H1 (cell line): ENCODE measurements around the gene CHRM1. TPM values are rescaled to one million over a fixed set of nuclear protein-coding genes. Genes with fewer than 3 reads are reported as not detected.

Source experiments
- CTCF ChIA-PET: fragments of 300-600 bp; sonication (Branson Sonifier 250); formaldehyde crosslinking; loops from one replicate; lab custom pipeline; 2021; ENCODE audit not compliant: partially characterized antibody; lab: Charles Lee
- POLR2A ChIA-PET: fragments of 300-600 bp; sonication (Branson Sonifier 250); formaldehyde crosslinking; loops from one replicate; lab custom pipeline; 2021; ENCODE audit warnings: inconsistent platforms; ENCODE audit not compliant: partially characterized antibody; lab: Charles Lee
- DNase-seq, 2 experiments: peaks; one replicate each; pipeline versions ENCODE4 v3.0.0 to v3.0.0-alpha.2; 2010 to 2022; ENCODE audit warnings: low spot score in 2 of 2, low read depth in 1 of 2, mixed read lengths in 1 of 2
- FAIRE-seq: peaks from 2 replicates; lab custom pipeline; 2011; peaks lifted over from hg19 to GRCh38; lab: Jason Lieb, UNC
- H2AFZ ChIP-seq: 2 replicates; pipeline ENCODE4 v1.8.1; 2012; ENCODE audit warnings: low read length, inconsistent platforms
- H2AK5ac ChIP-seq: 2 replicates; pipeline ENCODE4 v1.6.1; 2013; ENCODE audit warnings: low read depth, low read length
- H2BK120ac ChIP-seq: replicated peaks from 2 replicates; pipeline ENCODE3; 2013; ENCODE audit warnings: low read depth, low read length, inconsistent platforms
- H2BK12ac ChIP-seq: 2 replicates; pipeline ENCODE4 v1.6.1; 2013; ENCODE audit warnings: low read depth, low read length
- H2BK15ac ChIP-seq: 2 replicates; pipeline ENCODE4 v1.6.1; 2013; ENCODE audit warnings: low read length
- H2BK20ac ChIP-seq: 2 replicates; pipeline ENCODE4 v1.6.1; 2013; ENCODE audit warnings: low read length
- H2BK5ac ChIP-seq: 2 replicates; pipeline ENCODE4 v1.6.1; 2013; ENCODE audit warnings: low read depth, low read length
- H3K14ac ChIP-seq: 2 replicates; pipeline ENCODE4 v1.6.1; 2013; ENCODE audit warnings: inconsistent platforms; ENCODE audit not compliant: insufficient read length
- H3K18ac ChIP-seq: 2 replicates; pipeline ENCODE4 v1.6.1; 2013; ENCODE audit warnings: low read length; ENCODE audit errors: extremely low read depth
- H3K23ac ChIP-seq: 2 replicates; pipeline ENCODE4 v1.6.1; 2013; ENCODE audit warnings: inconsistent platforms; ENCODE audit not compliant: insufficient read length
- H3K23me2 ChIP-seq: 2 replicates; pipeline ENCODE4 v1.6.1; 2013; ENCODE audit warnings: low read depth, low read length
- H3K27ac ChIP-seq: 2 replicates; pipeline ENCODE4 v1.6.1; 2011; ENCODE audit warnings: low read depth, low read length, inconsistent platforms
- H3K27me3 ChIP-seq, 4 experiments: replicated peaks in 1 of 4; 1 replicate in 1 of 4; 2 replicates in 3 of 4; pipeline versions ENCODE4 v1.6.1 to v1.8.1; 2011 to 2013; ENCODE audit warnings: low read length in 3 of 4, mild to moderate bottlenecking in 3 of 4, inconsistent platforms in 2 of 4, mixed read lengths in 2 of 4, moderate library complexity in 1 of 4; ENCODE audit not compliant: control insufficient read depth in 3 of 4, insufficient read depth in 3 of 4; ENCODE audit errors: extremely low read depth in 1 of 4
- H3K36me3 ChIP-seq, 4 experiments: 2 replicates each; pipeline versions ENCODE4 v1.6.1 to v1.8.1; 2011 to 2013; ENCODE audit warnings: mild to moderate bottlenecking in 4 of 4, low read length in 3 of 4, moderate library complexity in 2 of 4, control low read depth in 1 of 4, inconsistent platforms in 1 of 4; ENCODE audit not compliant: insufficient read depth in 4 of 4, control insufficient read depth in 2 of 4
- H3K4ac ChIP-seq: replicated peaks from 2 replicates; pipeline ENCODE3; 2013; ENCODE audit warnings: low read length, low read depth, mixed read lengths, inconsistent platforms; ENCODE audit not compliant: insufficient read length
- H3K4me1 ChIP-seq, 4 experiments: replicated peaks in 1 of 4; 1 replicate in 1 of 4; 2 replicates in 3 of 4; pipeline versions ENCODE4 v1.6.1 to v1.8.1; 2011 to 2013; ENCODE audit warnings: low read length in 3 of 4, inconsistent platforms in 2 of 4, mixed read lengths in 1 of 4; ENCODE audit not compliant: insufficient read depth in 4 of 4, control insufficient read depth in 3 of 4
- H3K4me2 ChIP-seq, 2 experiments: 2 replicates each; pipeline versions ENCODE4 v1.6.1 to v1.8.1; 2011 to 2013; ENCODE audit warnings: low read depth in 2 of 2, low read length in 2 of 2, control low read depth in 1 of 2, inconsistent platforms in 1 of 2, mild to moderate bottlenecking in 1 of 2; ENCODE audit not compliant: insufficient read depth in 1 of 2
- H3K4me3 ChIP-seq, 4 experiments: fragments of 200-600, 300-600 bp in 1 of 4; sonication (generic), shearing (Covaris generic), sonication (Bioruptor Twin) in 1 of 4; 2 replicates each; pipeline versions ENCODE4 v1.5.1 to v1.8.1; 2011 to 2016; ENCODE audit warnings: low read length in 4 of 4, low read depth in 3 of 4, control low read depth in 2 of 4, inconsistent platforms in 2 of 4, mild to moderate bottlenecking in 2 of 4, mixed read lengths in 1 of 4, moderate library complexity in 1 of 4; ENCODE audit not compliant: insufficient read depth in 2 of 4; ENCODE audit errors: extremely low read depth in 1 of 4
- H3K56ac ChIP-seq: replicated peaks from 2 replicates; pipeline ENCODE3; 2013; ENCODE audit warnings: low read depth, mild to moderate bottlenecking, mixed read lengths, low read length, inconsistent platforms; ENCODE audit not compliant: insufficient read length
- H3K79me1 ChIP-seq: 2 replicates; pipeline ENCODE4 v1.6.1; 2013; ENCODE audit warnings: low read depth, low read length, control low read depth
- H3K79me2 ChIP-seq, 2 experiments: 2 replicates each; pipeline versions ENCODE4 v1.6.1 to v1.8.1; 2012 to 2013; ENCODE audit warnings: low read length in 2 of 2, mild to moderate bottlenecking in 2 of 2, inconsistent platforms in 1 of 2; ENCODE audit not compliant: insufficient read depth in 2 of 2, control insufficient read depth in 1 of 2
- H3K9ac ChIP-seq, 4 experiments: replicated peaks in 1 of 4; 1 replicate in 1 of 4; 2 replicates in 3 of 4; pipeline versions ENCODE4 v1.6.1 to v1.8.1; 2011 to 2013; ENCODE audit warnings: low read depth in 3 of 4, low read length in 3 of 4, control low read depth in 2 of 4, mild to moderate bottlenecking in 2 of 4, moderate library complexity in 2 of 4, inconsistent platforms in 1 of 4; ENCODE audit errors: extremely low read depth in 1 of 4
- H3K9me3 ChIP-seq, 2 experiments: 2 replicates each; pipeline versions ENCODE4 v1.6.1 to v1.8.1; 2012 to 2013; ENCODE audit warnings: mild to moderate bottlenecking in 2 of 2, moderate library complexity in 2 of 2, control low read depth in 1 of 2, inconsistent platforms in 1 of 2, low read depth in 1 of 2, low read length in 1 of 2, mixed read lengths in 1 of 2; ENCODE audit not compliant: insufficient read depth in 2 of 2
- H4K20me1 ChIP-seq, 2 experiments: replicated peaks in 1 of 2; 2 replicates each; pipeline versions ENCODE3 to v1.8.1; 2011 to 2013; ENCODE audit warnings: inconsistent platforms in 2 of 2, low read length in 2 of 2, mild to moderate bottlenecking in 1 of 2; ENCODE audit not compliant: insufficient read depth in 2 of 2, control insufficient read depth in 1 of 2
- H4K5ac ChIP-seq: 2 replicates; pipeline ENCODE4 v1.6.1; 2013; ENCODE audit warnings: low read length, low read depth, mixed read lengths, inconsistent platforms; ENCODE audit not compliant: insufficient read length
- H4K8ac ChIP-seq: 2 replicates; pipeline ENCODE4 v1.8.0; 2013; ENCODE audit warnings: mild to moderate bottlenecking, moderate library complexity, low read length, inconsistent platforms; ENCODE audit not compliant: insufficient read depth; ENCODE audit errors: extremely low read depth
- H4K91ac ChIP-seq: replicated peaks from 2 replicates; pipeline ENCODE3; 2013; ENCODE audit warnings: low read length, mixed read lengths, inconsistent platforms; ENCODE audit not compliant: insufficient read length
- CBX8 ChIP-seq: fragments of 300-800, 300-1000 bp; sonication (generic); IDR thresholded peaks from 2 replicates; pipeline ENCODE4 v1.7.1; 2016; ENCODE audit warnings: low read depth, low read length, borderline replicate concordance
- CHD1 ChIP-seq: IDR thresholded peaks from 2 replicates; pipeline ENCODE4 v1.6.1; 2012; ENCODE audit warnings: low read depth, low read length, improper control_type of control experiment
- EP300 ChIP-seq, 2 experiments: IDR thresholded peaks; 1 replicate in 1 of 2; 2 replicates in 1 of 2; pipeline ENCODE4 v1.6.1; 2011 to 2012; ENCODE audit warnings: low read depth in 2 of 2, low read length in 2 of 2, mild to moderate bottlenecking in 2 of 2, borderline replicate concordance in 1 of 2, inconsistent platforms in 1 of 2, moderate library complexity in 1 of 2
- SIN3A ChIP-seq, 2 experiments: IDR thresholded peaks in 1 of 2; conservative IDR thresholded peaks in 1 of 2; 2 replicates each; pipeline ENCODE4 v1.6.1; 2011 to 2012; ENCODE audit warnings: low read length in 2 of 2, improper control_type of control experiment in 1 of 2, low read depth in 1 of 2, mild to moderate bottlenecking in 1 of 2
- SP4 ChIP-seq: IDR thresholded peaks from 2 replicates; pipeline ENCODE4 v1.6.1; 2012; ENCODE audit warnings: low read length, inconsistent platforms
- WGBS, 2 experiments: shearing (Covaris generic) in 1 of 2; methylation state at CpG; one replicate each; pipeline versions ENCODE4 v1.1.6 to v1.1.7; 2013 to 2015; ENCODE audit warnings: low lambda C conversion rate in 2 of 2, mixed read lengths in 2 of 2, inconsistent platforms in 1 of 2, low coverage in 1 of 2, missing lambda C conversion rate in 1 of 2; ENCODE audit not compliant: insufficient replicate concordance in 2 of 2, insufficient coverage in 1 of 2, insufficient read length in 1 of 2; ENCODE audit errors: extremely low coverage in 1 of 2, missing lambda C conversion rate in 1 of 2; 5-methylcytosine and 5-hydroxymethylcytosine counted together
- polyA plus RNA-seq, 7 experiments: library from polyadenylated mRNA; depleted of rRNA in 3 of 7; stranded (reverse) in 5 of 7; unstranded in 2 of 7; fragments of >200 nt in 5 of 7; fragments of 200-250 nt in 2 of 7; gene quantifications; 1 replicate in 5 of 7; 2 replicates in 1 of 7; 4 replicates in 1 of 7; pipeline versions ENCODE4 v1.2.1 to v1.2.3, GENCODE V29; 2011 to 2013; ENCODE audit warnings: missing spikeins in 2 of 7, mixed read lengths in 2 of 7
- total RNA-seq: library from RNA; stranded (reverse); fragmentation: NEBNext Ultra II Directional; extraction: Animal tissue kit (Norgen Biotek cat#: 25700); gene quantifications from 2 replicates; pipeline ENCODE4 v1.2.1, GENCODE V29; 2021
- TF ChIP-seq, protein P1 (sequence below), 3 experiments: IDR thresholded peaks; 1 replicate in 2 of 3; 2 replicates in 1 of 3; pipeline versions ENCODE4 v1.5.1 to v1.6.1; 2011; ENCODE audit warnings: low read length in 3 of 3, mild to moderate bottlenecking in 3 of 3, inconsistent platforms in 2 of 3, low read depth in 1 of 3, moderate library complexity in 1 of 3; ENCODE audit not compliant: insufficient read depth in 1 of 3; ENCODE audit errors: control extremely low read depth in 1 of 3

CHRM1 gene
- total and polyA plus RNA-seq, 2 of the 8 experiments (the other 6 are each of a cell fraction or from before 2014, with no cell fraction given), result 0.08 TPM; not detected in 1

DNA sequence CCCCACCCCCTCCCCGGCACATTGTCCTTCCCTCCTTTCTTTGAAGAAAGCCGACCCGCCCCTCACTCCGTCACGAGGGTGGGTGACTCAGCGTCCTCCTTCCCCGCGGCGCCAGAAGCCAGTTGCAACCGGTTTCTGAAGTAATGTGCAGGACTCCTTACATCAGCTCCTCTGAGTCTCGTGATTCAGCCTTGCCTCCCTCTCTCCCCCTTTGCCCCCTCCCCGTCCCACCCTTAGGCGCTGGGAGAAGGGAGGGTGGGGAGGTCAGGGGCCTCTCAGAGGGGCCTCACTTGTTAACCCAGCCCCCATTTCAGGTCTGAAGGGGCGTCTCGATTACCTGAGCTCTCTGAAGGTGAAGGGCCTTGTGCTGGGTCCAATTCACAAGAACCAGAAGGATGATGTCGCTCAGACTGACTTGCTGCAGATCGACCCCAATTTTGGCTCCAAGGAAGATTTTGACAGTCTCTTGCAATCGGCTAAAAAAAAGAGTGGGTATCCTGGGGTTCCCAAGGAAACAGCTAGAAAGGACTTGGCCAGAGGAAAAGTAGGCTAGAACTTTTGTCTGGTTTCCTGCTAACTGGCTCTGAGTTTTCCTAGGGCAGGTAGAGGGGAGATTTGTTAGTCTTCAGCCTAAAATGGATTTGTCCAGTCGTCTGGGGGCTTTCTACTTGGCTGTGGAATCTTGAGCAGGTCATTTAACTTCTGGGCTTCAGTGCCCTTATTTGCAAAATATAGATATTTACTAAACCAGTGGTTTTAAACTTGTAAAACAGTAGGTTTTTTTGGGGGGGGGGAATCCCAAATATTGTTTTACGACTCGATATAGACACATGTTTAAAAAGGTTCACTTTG is 39.4 kb downstream of the CHRM1 start:
- ChIA-PET POLR2A (interaction anchor here (0.7 to 57.8 kb wide), 30 partner anchors 4 to 1147 kb away, joined by 3 to 2104 read pairs (median 5); partner anchors contain the start of genes B3GAT3, C11orf98, CHRM1 and CSKMT), CTCF (interaction anchor here (0.9 to 2.7 kb wide), 16 partner anchors 8 to 609 kb away, joined by 3 to 11 read pairs (median 4); partner anchors contain the start of genes TMEM179B and WDR74)
- Histone ChIP-seq H3K4ac (peak overlapping the region; percentile 77), H3K23ac (no peak overlapping the region), H3K9me3 (no peaks in the 10 kb centered on the region), H3K27me3 (no peaks in the 10 kb centered on the region), H2BK5ac (peak overlapping the region; percentile 100), H3K4me2 (peak overlapping the region; percentile 59 to 85), H4K8ac (peak overlapping the region; percentile 99; the same call in 1 of the 2 replicates), H3K27ac (peak overlapping the region; percentile 98), H3K4me3 (peak overlapping the region; percentile 67 to 97 (median 88)), H3K23me2 (peaks cover 5% of the 10 kb centered on the region; the same call in 1 of the 2 replicates), H3K36me3 (peaks cover 44 to 74% (median 57%) of the 10 kb centered on the region in 4 experiments), H2BK15ac (no peak overlapping the region), H3K14ac (no peak overlapping the region), H2AFZ (no peak overlapping the region), H3K18ac (peak overlapping the region; percentile 75; the same call in 1 of the 2 replicates), H2BK20ac (no peak overlapping the region), H4K91ac (peak overlapping the region; percentile 52), H3K9ac (peak overlapping the region; percentile 95 to 100 (median 99)), H3K4me1 (peaks cover 0 to 30% (median 12%) of the 10 kb centered on the region in 4 experiments; a peak in 5 of 7 replicates), H3K79me2 (peaks cover 4 to 74% of the 10 kb centered on the region in 2 experiments), H4K20me1 (peaks cover 11 to 26% of the 10 kb centered on the region in 2 experiments), H3K56ac (peak overlapping the region; percentile 55), H3K79me1 (peaks cover 6% of the 10 kb centered on the region; the same call in 1 of the 2 replicates), H4K5ac (peak overlapping the region; percentile 86), H2BK12ac (peak overlapping the region; percentile 85; the same call in 1 of the 2 replicates), H2BK120ac (peak overlapping the region; percentile 68), H2AK5ac (peak overlapping the region; percentile 76; the same call in 1 of the 2 replicates)
- no peak for FAIRE-seq
- peak in 1 of 2 experiments; percentile 83 for DNase-seq
- WGBS, 2 experiments, result 17% methylated on average over 16 of the region's 21 CpGs; no CpG with 5 or more reads in 1 of the 2 experiments
- TF ChIP-seq, protein P1, sequence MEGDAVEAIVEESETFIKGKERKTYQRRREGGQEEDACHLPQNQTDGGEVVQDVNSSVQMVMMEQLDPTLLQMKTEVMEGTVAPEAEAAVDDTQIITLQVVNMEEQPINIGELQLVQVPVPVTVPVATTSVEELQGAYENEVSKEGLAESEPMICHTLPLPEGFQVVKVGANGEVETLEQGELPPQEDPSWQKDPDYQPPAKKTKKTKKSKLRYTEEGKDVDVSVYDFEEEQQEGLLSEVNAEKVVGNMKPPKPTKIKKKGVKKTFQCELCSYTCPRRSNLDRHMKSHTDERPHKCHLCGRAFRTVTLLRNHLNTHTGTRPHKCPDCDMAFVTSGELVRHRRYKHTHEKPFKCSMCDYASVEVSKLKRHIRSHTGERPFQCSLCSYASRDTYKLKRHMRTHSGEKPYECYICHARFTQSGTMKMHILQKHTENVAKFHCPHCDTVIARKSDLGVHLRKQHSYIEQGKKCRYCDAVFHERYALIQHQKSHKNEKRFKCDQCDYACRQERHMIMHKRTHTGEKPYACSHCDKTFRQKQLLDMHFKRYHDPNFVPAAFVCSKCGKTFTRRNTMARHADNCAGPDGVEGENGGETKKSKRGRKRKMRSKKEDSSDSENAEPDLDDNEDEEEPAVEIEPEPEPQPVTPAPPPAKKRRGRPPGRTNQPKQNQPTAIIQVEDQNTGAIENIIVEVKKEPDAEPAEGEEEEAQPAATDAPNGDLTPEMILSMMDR (IDR thresholded peaks at IDR 0.05; ENCODE audit: control extremely low read depth in 1 of 3, insufficient read depth in 1 of 3, low read depth in 1 of 3, low read length in 3 of 3), result no peak
- TF ChIP-seq CHD1 (no peak), SIN3A (conservative IDR thresholded peaks at IDR 0.05 in 1 of 2, IDR thresholded peaks at IDR 0.05 in 1 of 2; ENCODE audit: low read depth in 1 of 2, low read length in 2 of 2) (peak in 1 of 2 experiments; percentile 31; a peak in 1 of 4 replicates), EP300 (IDR thresholded peaks at IDR 0.05; ENCODE audit: borderline replicate concordance in 1 of 2, low read depth in 2 of 2, low read length in 2 of 2) (peak in 1 of 2 experiments; percentile 77; a peak in 1 of 3 replicates), SP4 (no peak), CBX8 (no peak)
